ENCODE results near the gene TMEM38B.

TMEM38B gene

GRCh38 chr9:105694190-105694847 lies at the start of gene TMEM38B:
Gene TMEM38B, plus strand, starts transcription at chr9:105694541. Its CDS starts 120 bp downstream, at chr9:105694661.
- H3K27ac ChIP-seq (ENCODE audit: extremely low read depth, low read depth, low read length) = peak within 1 kb of the TSS; percentile 37; the same call in 1 of the 2 replicates
- 0 out of 2 replicates have a peak, but pooled peaks have one; percentile 41 for TF ChIP-seq ZSCAN30 (tag by site-specific recombination; IDR thresholded peaks at IDR 0.05)
- peak; percentile 68 for TF ChIP-seq ZBTB26 (tag by site-specific recombination; optimal IDR thresholded peaks at IDR 0.05)
- 0 out of 2 replicates have a peak, but pooled peaks have one; percentile 50 for TF ChIP-seq ZNF600 (tag by site-specific recombination; IDR thresholded peaks at IDR 0.05)
- TF ChIP-seq PBX3 (CRISPR knock-in tag; IDR thresholded peaks at IDR 0.05) = 0 out of 2 replicates have a peak, but pooled peaks have one; percentile 38
- 0 out of 2 replicates have a peak, but pooled peaks have one; percentile 2 for TF ChIP-seq ZBTB17 (tag by site-specific recombination; IDR thresholded peaks at IDR 0.05)
- no peak for TF ChIP-seq ZNF354C (tag by site-specific recombination; IDR thresholded peaks at IDR 0.05; ENCODE audit: borderline replicate concordance, low read depth)
- no peak for TF ChIP-seq INSM2 (tag by site-specific recombination; IDR thresholded peaks at IDR 0.05)
- no peak for TF ChIP-seq ZNF121 (tag by site-specific recombination; IDR thresholded peaks at IDR 0.05)
- no peak for TF ChIP-seq ZNF670 (tag by site-specific recombination; IDR thresholded peaks at IDR 0.05; ENCODE audit: low read depth)
- TF ChIP-seq ZBTB6 (tag by site-specific recombination; IDR thresholded peaks at IDR 0.05) = peak; percentile 80
- no peak for TF ChIP-seq OVOL3 (tag by site-specific recombination; IDR thresholded peaks at IDR 0.05)
- TF ChIP-seq ZNF776 (tag by site-specific recombination; IDR thresholded peaks at IDR 0.05; ENCODE audit: borderline replicate concordance) = no peak
- peak; percentile 51; the same call in 1 of the 2 replicates for TF ChIP-seq ZNF335 (tag by site-specific recombination; conservative IDR thresholded peaks at IDR 0.05)
- no peak for TF ChIP-seq ZBTB49 (tag by site-specific recombination; IDR thresholded peaks at IDR 0.05; ENCODE audit: low read depth)
- no peak for TF ChIP-seq ZSCAN23 (tag by site-specific recombination; IDR thresholded peaks at IDR 0.05)
- peak; percentile 18; the same call in 1 of the 2 replicates for TF ChIP-seq KLF8 (tag by site-specific recombination; IDR thresholded peaks at IDR 0.05)
- peak; percentile 45 for TF ChIP-seq OSR2 (tag by site-specific recombination; IDR thresholded peaks at IDR 0.05)
- no peak for TF ChIP-seq SCRT2 (tag by site-specific recombination; IDR thresholded peaks at IDR 0.05)
- TF ChIP-seq ZBTB1 (tag by site-specific recombination; IDR thresholded peaks at IDR 0.05) = no peak
- TF ChIP-seq ZFP69B (tag by site-specific recombination; IDR thresholded peaks at IDR 0.05) = no peak
- H3K4me1 ChIP-seq (ENCODE audit: control insufficient read depth, insufficient read depth, low read length) = peaks cover 7% of the 10 kb centered on the region
- peak within 1 kb of the TSS; percentile 92 for H3K4me3 ChIP-seq (ENCODE audit: low read depth, low read length)
- ChIA-PET POLR2A (interaction anchor here (0.6 to 1.4 kb wide), 6 partner anchors 11 to 1326 kb away, joined by 3 to 4 read pairs (median 3); partner anchors contain the start of gene SLC44A1), CTCF (interaction anchor here (0.6 to 3.5 kb wide), 5 partner anchors 24 to 1235 kb away, joined by 3 to 14 read pairs (median 3); no protein-coding TSS in a partner anchor)
- no peaks in the 10 kb centered on the region for H3K9me3 ChIP-seq (ENCODE audit: control insufficient read depth, insufficient read depth, low read depth, low read length)
- no peaks in the 10 kb centered on the region for H3K36me3 ChIP-seq (ENCODE audit: control insufficient read depth in 2 of 2, insufficient read depth in 1 of 2, low read length in 2 of 2)
